Common myeloid progenitor, CD34-positive (primary cell): ENCODE results near the gene CIB4.

Source experiments
- CTCF ChIA-PET: fragments of 350-600 bp; sonication (Branson Sonifier 250); formaldehyde crosslinking; loops from one replicate; lab custom pipeline; 2021; ENCODE audit warnings: antibody characterized with exemption; lab: Charles Lee
- POLR2A ChIA-PET: fragments of 350-600 bp; sonication (Branson Sonifier 250); formaldehyde crosslinking; loops from one replicate; lab custom pipeline; 2021; ENCODE audit warnings: antibody characterized with exemption; lab: Charles Lee
- DNase-seq, 3 donors: peaks; one replicate each; pipeline versions ENCODE4 v3.0.0 to v3.0.0-alpha.2; 2013
- H3K27ac ChIP-seq, 2 experiments: 1 replicate in 1 of 2; 2 replicates in 1 of 2; pipeline ENCODE4 v1.7.0; 2013; ENCODE audit warnings: inconsistent platforms in 2 of 2, low read length in 2 of 2, mild to moderate bottlenecking in 2 of 2, low read depth in 1 of 2, moderate library complexity in 1 of 2; ENCODE audit not compliant: severe bottlenecking in 2 of 2, insufficient read depth in 1 of 2, poor library complexity in 1 of 2
- H3K27me3 ChIP-seq, 5 experiments: replicated peaks in 2 of 5; 1 replicate in 3 of 5; 2 replicates in 2 of 5; pipeline versions ENCODE4 v1.6.1 to v1.7.0; 2013; ENCODE audit warnings: low read length in 4 of 5, mild to moderate bottlenecking in 2 of 5, moderate library complexity in 2 of 5, inconsistent platforms in 1 of 5; ENCODE audit not compliant: insufficient read depth in 5 of 5, control insufficient read depth in 4 of 5
- H3K36me3 ChIP-seq, 4 experiments: 1 replicate in 2 of 4; 2 replicates in 2 of 4; pipeline versions ENCODE4 v1.6.1 to v1.7.0; 2013; ENCODE audit warnings: low read length in 3 of 4, control low read depth in 1 of 4, mild to moderate bottlenecking in 1 of 4; ENCODE audit not compliant: control insufficient read depth in 4 of 4, insufficient read depth in 4 of 4
- H3K4me1 ChIP-seq, 4 experiments: 1 replicate in 3 of 4; 2 replicates in 1 of 4; pipeline versions ENCODE4 v1.6.1 to v1.7.1; 2013; ENCODE audit warnings: low read length in 3 of 4, mild to moderate bottlenecking in 3 of 4, control low read depth in 1 of 4, inconsistent platforms in 1 of 4, moderate library complexity in 1 of 4; ENCODE audit not compliant: control insufficient read depth in 4 of 4, insufficient read depth in 4 of 4; ENCODE audit errors: control extremely low read depth in 1 of 4
- H3K4me3 ChIP-seq, 7 experiments: 1 replicate in 4 of 7; 2 replicates in 3 of 7; pipeline versions ENCODE4 v1.5.1 to v1.7.0; 2013; ENCODE audit warnings: mild to moderate bottlenecking in 7 of 7, low read length in 6 of 7, moderate library complexity in 6 of 7, inconsistent platforms in 2 of 7, low read depth in 2 of 7, control low read depth in 1 of 7; ENCODE audit not compliant: insufficient read depth in 4 of 7, control insufficient read depth in 1 of 7; ENCODE audit errors: extremely low read depth in 1 of 7
- H3K9me3 ChIP-seq, 5 experiments: 1 replicate in 4 of 5; 2 replicates in 1 of 5; pipeline versions ENCODE4 v1.6.1 to v1.7.1; 2013; ENCODE audit warnings: low read length in 4 of 5, mild to moderate bottlenecking in 2 of 5, inconsistent platforms in 1 of 5, low read depth in 1 of 5, moderate library complexity in 1 of 5; ENCODE audit not compliant: control insufficient read depth in 4 of 5, insufficient read depth in 2 of 5; ENCODE audit errors: control extremely low read depth in 1 of 5
- WGBS: methylation state at CpG from one replicate; pipeline ENCODE4 v1.1.5; 2013; ENCODE audit not compliant: insufficient coverage; 5-methylcytosine and 5-hydroxymethylcytosine counted together

Gene CIB4

GRCh38 chr2:26535663-26536275 lies 105.4 kb downstream of the CIB4 start:
- POLR2A ChIA-PET = no interaction called here
- no peaks in the 10 kb centered on the region for H3K9me3 ChIP-seq
- no peak for DNase-seq
- no peak overlapping the region for H3K4me3 ChIP-seq
- H3K27ac ChIP-seq = no peak overlapping the region
- H3K36me3 ChIP-seq = no peaks in the 10 kb centered on the region
- CTCF ChIA-PET = no interaction called here
- no peaks in the 10 kb centered on the region for H3K4me1 ChIP-seq
- H3K27me3 ChIP-seq = no peaks in the 10 kb centered on the region
- 91% methylated on average over 7 of the region's 8 CpGs for WGBS

- ChIA-PET CTCF (interaction anchor here (0.9 kb wide), 1 partner anchor 43 kb away, joined by 3 read pairs; no protein-coding TSS in a partner anchor), POLR2A (no interaction called here)
- no peaks in the 10 kb centered on the region for H3K36me3 ChIP-seq
- no peak overlapping the region for H3K4me3 ChIP-seq
- H3K4me1 ChIP-seq = no peaks in the 10 kb centered on the region
- DNase-seq = no peak
- 93% methylated on average over 12 of the region's 13 CpGs for WGBS
- H3K27me3 ChIP-seq = no peaks in the 10 kb centered on the region
- H3K27ac ChIP-seq = no peak overlapping the region
- H3K9me3 ChIP-seq = no peaks in the 10 kb centered on the region
Observed at GRCh38 chr2:26534865-26535662, 106.1 kb downstream of the CIB4 start.

- no peaks in the 10 kb centered on the region for H3K27me3 ChIP-seq
- POLR2A ChIA-PET = no interaction called here
- H3K27ac ChIP-seq = no peak overlapping the region
- H3K9me3 ChIP-seq = no peaks in the 10 kb centered on the region
- H3K36me3 ChIP-seq = no peaks in the 10 kb centered on the region
- H3K4me3 ChIP-seq = no peak overlapping the region
- DNase-seq = no peak
- CTCF ChIA-PET = interaction anchor here (0.9 kb wide), 1 partner anchor 44 kb away, joined by 3 read pairs; no protein-coding TSS in a partner anchor
- WGBS = 83% methylated on average over 4 of the region's 4 CpGs
- H3K4me1 ChIP-seq = no peaks in the 10 kb centered on the region
Observed at GRCh38 chr2:26534098-26534864, 106.9 kb downstream of the CIB4 start.

GRCh38 chr2:26533661-26534060 lies 107.5 kb downstream of the CIB4 start:
- H3K4me3 ChIP-seq = no peak overlapping the region
- no peak for DNase-seq
- no peaks in the 10 kb centered on the region for H3K36me3 ChIP-seq
- no peaks in the 10 kb centered on the region for H3K4me1 ChIP-seq
- H3K27me3 ChIP-seq = no peaks in the 10 kb centered on the region
- no peak overlapping the region for H3K27ac ChIP-seq
- no peaks in the 10 kb centered on the region for H3K9me3 ChIP-seq
- ChIA-PET CTCF (interaction anchor here (1.4 kb wide), 1 partner anchor 14 kb away, joined by 3 read pairs; no protein-coding TSS in a partner anchor), POLR2A (no interaction called here)
- WGBS = 94% methylated on average over 7 of the region's 7 CpGs

DNA sequence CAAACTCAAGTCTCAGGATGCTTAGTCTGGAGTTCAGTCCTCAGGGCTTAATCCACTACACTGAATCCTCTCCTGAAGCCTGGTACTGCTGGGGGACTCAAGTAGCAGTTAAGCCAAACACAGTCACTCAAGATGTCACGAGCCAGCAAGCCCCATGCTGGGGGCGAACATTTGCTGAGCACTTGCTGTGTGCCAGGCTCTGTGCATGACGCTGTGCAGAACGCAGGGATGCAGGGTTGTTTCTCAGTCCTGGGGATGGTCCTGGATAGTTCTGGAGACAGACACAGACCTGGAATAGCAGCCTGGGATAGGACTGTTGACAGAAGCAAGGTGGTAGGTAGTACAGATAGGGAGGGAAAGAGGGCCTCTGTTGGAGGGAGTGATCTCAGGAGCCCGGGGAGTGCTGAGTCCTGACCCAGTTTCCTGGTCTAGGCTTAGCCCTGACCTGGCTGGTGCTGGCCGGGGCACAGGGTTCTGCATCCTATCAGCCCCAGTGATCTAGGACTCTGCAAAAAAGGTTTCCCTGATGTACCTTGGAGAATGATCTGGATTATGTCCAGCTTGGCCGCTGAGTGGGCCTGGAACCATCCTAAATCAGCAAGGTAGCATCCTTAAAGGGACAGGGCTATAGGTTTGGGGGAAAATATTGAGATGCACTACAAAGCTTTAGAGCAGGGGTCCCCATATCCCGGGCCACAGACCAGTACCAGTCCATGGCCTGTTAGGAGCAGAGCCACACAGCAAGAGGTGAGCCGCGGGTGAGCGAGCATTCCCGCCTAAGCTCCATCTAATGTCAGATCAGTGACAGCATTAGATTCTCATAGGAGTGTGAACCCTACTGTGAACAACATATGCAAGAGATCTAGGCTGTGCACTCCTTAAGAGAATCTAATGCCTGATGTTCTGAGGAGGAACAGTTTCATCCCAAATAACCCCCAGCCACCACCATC lies 108.6 kb downstream of the CIB4 start:
- ChIA-PET CTCF (interaction anchor here (1.4 kb wide), 1 partner anchor 13 kb away, joined by 3 read pairs; no protein-coding TSS in a partner anchor), POLR2A (no interaction called here)
- WGBS = over 99% methylated on average over 12 of the region's 12 CpGs
- Histone ChIP-seq H3K9me3 (no peaks in the 10 kb centered on the region), H3K36me3 (no peaks in the 10 kb centered on the region), H3K27me3 (no peaks in the 10 kb centered on the region), H3K4me3 (no peak overlapping the region), H3K4me1 (no peaks in the 10 kb centered on the region), H3K27ac (no peak overlapping the region)
- no peak for DNase-seq
